OCI-LY3 (cell line): ENCODE data around the gene HTR3E.

Experiments
- H2AFZ ChIP-seq: fragments of 200-600, 300-600 bp; shearing (Covaris generic); 2 replicates; pipeline ENCODE4 v1.6.0; 2014; ENCODE audit warnings: antibody characterized with exemption, low read depth, low read length
- H3K27ac ChIP-seq: fragments of 200-600, 300-600 bp; sonication (generic); 2 replicates; pipeline ENCODE4 v1.5.1; 2014; ENCODE audit warnings: mild to moderate bottlenecking, low read length, moderate library complexity, mixed read lengths
- H3K27me3 ChIP-seq: fragments of 200-600, 300-600 bp; sonication (generic); 2 replicates; pipeline ENCODE4 v1.6.1; 2014; ENCODE audit warnings: low read depth, low read length, mixed read lengths
- H3K36me3 ChIP-seq: fragments of 200-600, 300-600 bp; sonication (generic); replicated peaks from 2 replicates; pipeline ENCODE3; 2014; ENCODE audit warnings: low read depth, low read length, mixed read lengths
- H3K4me1 ChIP-seq: fragments of 300-600, 200-600 bp; sonication (generic); 2 replicates; pipeline ENCODE4 v1.6.1; 2014; ENCODE audit warnings: low read length, mixed read lengths
- H3K4me2 ChIP-seq: fragments of 200-600, 300-600 bp; sonication (generic); 2 replicates; pipeline ENCODE4 v1.6.1; 2014; ENCODE audit warnings: low read length, mixed read lengths
- H3K4me3 ChIP-seq: fragments of 300-600, 200-600 bp; sonication (generic); 2 replicates; pipeline ENCODE4 v1.5.1; 2014; ENCODE audit warnings: antibody characterized with exemption, mild to moderate bottlenecking, low read length, moderate library complexity
- H3K79me2 ChIP-seq: fragments of 300-600, 200-600 bp; shearing (Covaris generic); 2 replicates; pipeline ENCODE4 v1.6.1; 2014; ENCODE audit warnings: mild to moderate bottlenecking, low read length, mixed read lengths
- H3K9ac ChIP-seq: fragments of 300-600, 200-600 bp; shearing (Covaris generic); 2 replicates; pipeline ENCODE4 v1.6.0; 2014; ENCODE audit warnings: mild to moderate bottlenecking, low read length, moderate library complexity
- H3K9me3 ChIP-seq: fragments of 200-600, 300-600 bp; shearing (Covaris generic); 2 replicates; pipeline ENCODE4 v1.6.1; 2014; ENCODE audit warnings: low read length, mixed read lengths; ENCODE audit not compliant: insufficient read depth
- H4K20me1 ChIP-seq: fragments of 200-600, 300-600 bp; sonication (generic); 2 replicates; pipeline ENCODE4 v1.6.1; 2016; ENCODE audit warnings: low read length, mixed read lengths; ENCODE audit not compliant: insufficient read depth
- CTCF ChIP-seq: fragments of 200-600, 300-600 bp; sonication (generic); IDR thresholded peaks from 2 replicates; pipeline ENCODE4 v1.5.1; 2014; ENCODE audit warnings: antibody characterized with exemption, low read length, low read depth
- EZH2phosphoT487 ChIP-seq: fragments of 200-600 bp; shearing (Covaris generic); IDR thresholded peaks from 2 replicates; pipeline ENCODE4 v1.6.1; 2018; ENCODE audit warnings: antibody characterized with exemption, mixed run types, low read depth

HTR3E gene

GRCh38 chr3:184129012-184129411 lies 32.1 kb downstream of the HTR3E start:
- Histone ChIP-seq H2AFZ (no peak overlapping the region), H3K27ac (no peak overlapping the region), H3K79me2 (peaks cover 4% of the 10 kb centered on the region; the same call in 1 of the 2 replicates), H3K4me1 (peaks cover 5% of the 10 kb centered on the region), H4K20me1 (no peaks in the 10 kb centered on the region), H3K9me3 (no peaks in the 10 kb centered on the region), H3K4me3 (no peak overlapping the region), H3K9ac (no peak overlapping the region), H3K4me2 (no peak overlapping the region), H3K36me3 (no peaks in the 10 kb centered on the region), H3K27me3 (no peaks in the 10 kb centered on the region)
- TF ChIP-seq EZH2phosphoT487 (no peak), CTCF (peak; percentile 54)

- no peak overlapping the region for H3K4me3 ChIP-seq
- peaks cover 6% of the 10 kb centered on the region for H3K36me3 ChIP-seq
- H2AFZ ChIP-seq = no peak overlapping the region
Measured at GRCh38 chr3:184132945-184133344, 36.1 kb downstream of the HTR3E start.

DNA sequence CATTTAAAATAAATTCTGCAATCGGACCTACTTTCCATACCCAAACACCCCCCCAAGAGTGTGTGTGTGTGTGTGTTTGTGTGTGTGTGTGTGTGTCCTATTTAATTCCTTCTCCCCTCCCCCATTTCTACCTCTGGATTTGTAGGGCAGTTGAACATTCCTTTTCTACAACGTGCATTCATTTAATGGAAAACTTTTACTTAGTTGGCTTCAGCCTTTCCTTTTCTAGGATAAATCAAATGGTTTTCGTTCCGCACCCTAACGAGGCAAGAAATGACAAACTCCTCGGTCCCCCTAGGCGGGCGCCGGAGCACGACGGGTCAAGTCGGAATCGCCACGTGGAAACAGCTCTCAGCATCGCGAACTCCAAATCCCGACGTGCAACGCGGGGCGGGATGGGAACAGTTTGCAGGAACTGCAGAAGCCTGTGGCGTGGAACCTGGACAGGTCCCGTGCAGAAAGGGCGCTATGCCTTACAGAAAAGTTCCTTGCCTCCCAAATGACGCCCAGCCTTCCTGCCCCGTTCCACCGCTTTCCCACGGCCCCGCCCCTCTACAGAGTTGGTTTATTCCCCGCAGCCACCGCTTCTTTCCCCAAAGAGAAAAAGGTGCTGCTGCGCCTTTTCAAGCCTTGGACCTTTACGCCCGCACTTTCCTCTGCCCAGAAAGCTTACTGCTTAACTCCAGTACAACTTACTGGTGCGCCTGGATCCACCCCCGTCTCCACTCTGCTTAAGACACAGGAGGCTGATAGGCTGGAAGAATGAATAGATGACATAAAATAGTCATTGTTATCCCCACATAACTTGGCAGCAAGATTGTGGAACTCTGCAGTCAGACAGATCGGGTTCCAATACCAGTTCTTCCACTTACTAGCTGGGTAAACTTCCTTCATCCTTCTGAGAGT lies 37.2 kb downstream of the HTR3E start:
- Histone ChIP-seq H3K4me1 (peaks cover 16% of the 10 kb centered on the region), H3K4me3 (peak overlapping the region; percentile 94), H3K4me2 (peak overlapping the region; percentile 95), H3K36me3 (peaks cover 8% of the 10 kb centered on the region), H3K27me3 (no peaks in the 10 kb centered on the region), H2AFZ (peak overlapping the region; percentile 85), H3K27ac (peak overlapping the region; percentile 44; the same call in 1 of the 2 replicates), H4K20me1 (no peaks in the 10 kb centered on the region), H3K9me3 (no peaks in the 10 kb centered on the region), H3K9ac (peak overlapping the region; percentile 90), H3K79me2 (peaks cover 52% of the 10 kb centered on the region)
- TF ChIP-seq EZH2phosphoT487 = no peak
- no peak for TF ChIP-seq CTCF

More at GRCh38 chr3:184132945-184133344, 36.1 kb downstream of the HTR3E start:
- H4K20me1 ChIP-seq = no peaks in the 10 kb centered on the region
- H3K4me2 ChIP-seq = no peak overlapping the region
- no peak for TF ChIP-seq CTCF
- TF ChIP-seq EZH2phosphoT487 = no peak
- H3K9me3 ChIP-seq = no peaks in the 10 kb centered on the region
- no peak overlapping the region for H3K27ac ChIP-seq
- no peak overlapping the region for H3K9ac ChIP-seq
- H3K79me2 ChIP-seq = peaks cover 43% of the 10 kb centered on the region
- H3K4me1 ChIP-seq = peaks cover 16% of the 10 kb centered on the region
- no peaks in the 10 kb centered on the region for H3K27me3 ChIP-seq

DNA sequence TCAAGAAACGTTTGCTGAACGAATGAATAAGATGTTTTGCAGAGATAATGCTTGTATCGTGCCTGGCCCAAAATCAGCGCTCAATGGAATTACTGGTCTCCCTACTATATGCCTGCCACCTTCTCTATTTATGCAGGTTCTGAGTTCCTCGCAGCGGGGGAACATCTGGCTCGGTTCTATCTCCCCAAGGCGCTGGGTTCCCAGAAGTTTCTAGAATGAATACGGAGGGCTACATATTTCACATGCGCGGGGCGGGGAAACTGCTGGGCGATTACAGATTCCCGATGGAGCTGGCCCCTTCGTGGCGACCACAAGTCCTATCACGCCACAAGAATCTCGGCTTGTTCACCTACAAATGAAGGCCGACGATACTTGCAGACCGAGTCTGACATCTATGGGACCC lies 37.9 kb downstream of the HTR3E start:
- H3K9me3 ChIP-seq = no peaks in the 10 kb centered on the region
- TF ChIP-seq EZH2phosphoT487 (no peak), CTCF (no peak)
- peak overlapping the region; percentile 90 for H3K9ac ChIP-seq
- peak overlapping the region; percentile 94 for H3K4me3 ChIP-seq
- H3K36me3 ChIP-seq = peaks cover 8% of the 10 kb centered on the region
- peak overlapping the region; percentile 44 for H3K27ac ChIP-seq
- no peaks in the 10 kb centered on the region for H3K27me3 ChIP-seq
- no peaks in the 10 kb centered on the region for H4K20me1 ChIP-seq
- H2AFZ ChIP-seq = peak overlapping the region; percentile 85
- peaks cover 16% of the 10 kb centered on the region for H3K4me1 ChIP-seq
- peaks cover 52% of the 10 kb centered on the region for H3K79me2 ChIP-seq
- H3K4me2 ChIP-seq = peak overlapping the region; percentile 95
